B cell (primary cell): Measurements from ENCODE around the gene ACAA2.

Source experiments
- EZH2 ChIP-seq: IDR thresholded peaks from 2 replicates; pipeline ENCODE4 v1.6.1; 2012; ENCODE audit warnings: borderline replicate concordance, low read depth, mild to moderate bottlenecking, moderate library complexity, low read length; ENCODE audit not compliant: insufficient read depth, poor library complexity, severe bottlenecking
- TF ChIP-seq, protein P1 (sequence below): fragments of 200-600 bp; IDR thresholded peaks from one replicate; pipeline ENCODE4 v1.8.0; 2022; ENCODE audit warnings: antibody characterized with exemption, mild to moderate bottlenecking

DNA sequence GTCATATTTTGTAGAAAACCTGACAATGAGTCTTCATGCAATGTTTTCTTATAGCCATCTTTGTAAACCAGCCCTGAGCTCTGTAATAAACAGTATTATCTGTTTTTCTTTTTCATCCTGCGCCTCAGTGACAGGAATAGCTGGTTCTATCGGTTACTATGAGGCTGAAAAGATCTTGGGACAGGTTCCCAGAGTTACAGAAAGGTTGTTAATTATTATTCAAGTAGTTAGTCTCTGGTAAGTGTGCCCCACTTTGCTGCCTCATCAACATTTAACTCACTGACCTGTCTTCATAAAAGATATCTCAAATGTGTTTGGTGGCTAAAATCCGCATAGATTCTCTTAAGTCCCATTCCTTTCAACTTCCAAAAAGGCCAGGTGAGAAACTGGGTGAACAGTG lies 18.6 kb downstream of the ACAA2 start:
- TF ChIP-seq, protein P1, sequence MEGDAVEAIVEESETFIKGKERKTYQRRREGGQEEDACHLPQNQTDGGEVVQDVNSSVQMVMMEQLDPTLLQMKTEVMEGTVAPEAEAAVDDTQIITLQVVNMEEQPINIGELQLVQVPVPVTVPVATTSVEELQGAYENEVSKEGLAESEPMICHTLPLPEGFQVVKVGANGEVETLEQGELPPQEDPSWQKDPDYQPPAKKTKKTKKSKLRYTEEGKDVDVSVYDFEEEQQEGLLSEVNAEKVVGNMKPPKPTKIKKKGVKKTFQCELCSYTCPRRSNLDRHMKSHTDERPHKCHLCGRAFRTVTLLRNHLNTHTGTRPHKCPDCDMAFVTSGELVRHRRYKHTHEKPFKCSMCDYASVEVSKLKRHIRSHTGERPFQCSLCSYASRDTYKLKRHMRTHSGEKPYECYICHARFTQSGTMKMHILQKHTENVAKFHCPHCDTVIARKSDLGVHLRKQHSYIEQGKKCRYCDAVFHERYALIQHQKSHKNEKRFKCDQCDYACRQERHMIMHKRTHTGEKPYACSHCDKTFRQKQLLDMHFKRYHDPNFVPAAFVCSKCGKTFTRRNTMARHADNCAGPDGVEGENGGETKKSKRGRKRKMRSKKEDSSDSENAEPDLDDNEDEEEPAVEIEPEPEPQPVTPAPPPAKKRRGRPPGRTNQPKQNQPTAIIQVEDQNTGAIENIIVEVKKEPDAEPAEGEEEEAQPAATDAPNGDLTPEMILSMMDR: no peak
- no peak for TF ChIP-seq EZH2
